Activated naive CD8-positive, alpha-beta T cell treated with anti-CD3 and anti-CD28 coated beads for 36 hours (primary cell): ENCODE measurements around the gene GNG12. TPM values are rescaled to one million over a fixed set of nuclear protein-coding genes. Genes with fewer than 3 reads are reported as not detected.

Experiments
- DNase-seq: peaks from one replicate; pipeline ENCODE4 v3.0.0; 2021
- H3K27ac Mint-ChIP-seq: one replicate; pipeline ENCODE4 v1.8.0; 2022; ENCODE audit warnings: mild to moderate bottlenecking, moderate library complexity, mixed read lengths
- H3K27me3 Mint-ChIP-seq: one replicate; pipeline ENCODE4 v1.8.0; 2022; ENCODE audit warnings: mild to moderate bottlenecking, mixed read lengths
- H3K36me3 Mint-ChIP-seq: one replicate; pipeline ENCODE4 v1.8.0; 2021; ENCODE audit warnings: mild to moderate bottlenecking, mixed read lengths
- H3K4me1 Mint-ChIP-seq: one replicate; pipeline ENCODE4 v1.8.0; 2021; ENCODE audit warnings: mixed read lengths
- H3K4me3 Mint-ChIP-seq: one replicate; pipeline ENCODE4 v1.8.0; 2022; ENCODE audit warnings: mild to moderate bottlenecking, moderate library complexity, mixed read lengths
- H3K9me3 Mint-ChIP-seq: one replicate; pipeline ENCODE4 v1.8.0; 2022; ENCODE audit warnings: mixed read lengths
- total RNA-seq, 2 experiments: library from RNA; stranded (reverse); gene quantifications; one replicate each; pipeline ENCODE4 v1.2.3, GENCODE V29; 2021

The GNG12 gene
- total RNA-seq, 2 experiments from 2014 or later: 0.43 to 0.60 TPM

GRCh38 chr1:67788904-67789303 lies 44.4 kb downstream of the GNG12 start:
- Mint-ChIP-seq H3K9me3 (no peaks in the 10 kb centered on the region), H3K36me3 (no peaks in the 10 kb centered on the region), H3K27me3 (no peaks in the 10 kb centered on the region), H3K4me1 (no peaks in the 10 kb centered on the region), H3K4me3 (no peak overlapping the region), H3K27ac (no peak overlapping the region)
- no peak for DNase-seq

- no peak overlapping the region for H3K27ac Mint-ChIP-seq
- no peaks in the 10 kb centered on the region for H3K36me3 Mint-ChIP-seq
- DNase-seq: no peak
- no peak overlapping the region for H3K4me3 Mint-ChIP-seq
- H3K9me3 Mint-ChIP-seq: no peaks in the 10 kb centered on the region
- no peaks in the 10 kb centered on the region for H3K4me1 Mint-ChIP-seq
- H3K27me3 Mint-ChIP-seq: no peaks in the 10 kb centered on the region
Observed at GRCh38 chr1:67788238-67788790, 45.0 kb downstream of the GNG12 start.

- no peaks in the 10 kb centered on the region for H3K4me1 Mint-ChIP-seq
- no peak overlapping the region for H3K27ac Mint-ChIP-seq
- no peaks in the 10 kb centered on the region for H3K36me3 Mint-ChIP-seq
- H3K27me3 Mint-ChIP-seq: peaks cover 1% of the 10 kb centered on the region
- DNase-seq: no peak
- no peak overlapping the region for H3K4me3 Mint-ChIP-seq
- H3K9me3 Mint-ChIP-seq: no peaks in the 10 kb centered on the region
Observed at GRCh38 chr1:67787746-67788145, 45.5 kb downstream of the GNG12 start.

GRCh38 chr1:67785847-67786753 lies 47.2 kb downstream of the GNG12 start:
- H3K4me3 Mint-ChIP-seq: no peak overlapping the region
- DNase-seq: no peak
- H3K9me3 Mint-ChIP-seq: no peaks in the 10 kb centered on the region
- H3K27ac Mint-ChIP-seq: no peak overlapping the region
- peaks cover 7% of the 10 kb centered on the region for H3K27me3 Mint-ChIP-seq
- no peaks in the 10 kb centered on the region for H3K36me3 Mint-ChIP-seq
- H3K4me1 Mint-ChIP-seq: no peaks in the 10 kb centered on the region

- no peak for DNase-seq
- Mint-ChIP-seq H3K4me1 (no peaks in the 10 kb centered on the region), H3K9me3 (no peaks in the 10 kb centered on the region), H3K27me3 (peaks cover 7% of the 10 kb centered on the region), H3K4me3 (no peak overlapping the region), H3K36me3 (no peaks in the 10 kb centered on the region), H3K27ac (no peak overlapping the region)
Observed at GRCh38 chr1:67784545-67785186, 48.6 kb downstream of the GNG12 start.

- peaks cover 7% of the 10 kb centered on the region for H3K27me3 Mint-ChIP-seq
- H3K27ac Mint-ChIP-seq: no peak overlapping the region
- no peak overlapping the region for H3K4me3 Mint-ChIP-seq
- H3K9me3 Mint-ChIP-seq: no peaks in the 10 kb centered on the region
- H3K36me3 Mint-ChIP-seq: no peaks in the 10 kb centered on the region
- DNase-seq: no peak
- H3K4me1 Mint-ChIP-seq: no peaks in the 10 kb centered on the region
Observed at GRCh38 chr1:67780637-67781036, 52.6 kb downstream of the GNG12 start.

- no peak overlapping the region for H3K27ac Mint-ChIP-seq
- no peak overlapping the region for H3K4me3 Mint-ChIP-seq
- H3K9me3 Mint-ChIP-seq: no peaks in the 10 kb centered on the region
- no peak for DNase-seq
- peaks cover 26% of the 10 kb centered on the region for H3K27me3 Mint-ChIP-seq
- H3K4me1 Mint-ChIP-seq: peaks cover 2% of the 10 kb centered on the region
- no peaks in the 10 kb centered on the region for H3K36me3 Mint-ChIP-seq
Observed at GRCh38 chr1:67777440-67777839, 55.8 kb downstream of the GNG12 start.

- Mint-ChIP-seq H3K27ac (no peak overlapping the region), H3K4me3 (no peak overlapping the region), H3K36me3 (no peaks in the 10 kb centered on the region), H3K9me3 (no peaks in the 10 kb centered on the region), H3K27me3 (peaks cover 24% of the 10 kb centered on the region), H3K4me1 (peaks cover 2% of the 10 kb centered on the region)
- DNase-seq: no peak
Observed at GRCh38 chr1:67777016-67777415, 56.3 kb downstream of the GNG12 start.

GRCh38 chr1:67773462-67773861 lies 59.8 kb downstream of the GNG12 start:
- Mint-ChIP-seq H3K4me1 (peaks cover 27% of the 10 kb centered on the region), H3K27me3 (peaks cover 43% of the 10 kb centered on the region), H3K27ac (no peak overlapping the region), H3K9me3 (no peaks in the 10 kb centered on the region), H3K36me3 (no peaks in the 10 kb centered on the region), H3K4me3 (no peak overlapping the region)
- DNase-seq: no peak

GRCh38 chr1:67771749-67772148 lies 61.5 kb downstream of the GNG12 start:
- H3K9me3 Mint-ChIP-seq: no peaks in the 10 kb centered on the region
- H3K27me3 Mint-ChIP-seq: peaks cover 47% of the 10 kb centered on the region
- no peak overlapping the region for H3K4me3 Mint-ChIP-seq
- H3K27ac Mint-ChIP-seq: no peak overlapping the region
- peaks cover 30% of the 10 kb centered on the region for H3K4me1 Mint-ChIP-seq
- no peaks in the 10 kb centered on the region for H3K36me3 Mint-ChIP-seq
- DNase-seq: no peak

- H3K4me1 Mint-ChIP-seq: peaks cover 34% of the 10 kb centered on the region
Observed at GRCh38 chr1:67771152-67771551, 62.1 kb downstream of the GNG12 start.

GRCh38 chr1:67769633-67770256 lies 63.5 kb downstream of the GNG12 start:
- no peaks in the 10 kb centered on the region for H3K36me3 Mint-ChIP-seq
- H3K4me1 Mint-ChIP-seq: peaks cover 41% of the 10 kb centered on the region
- H3K9me3 Mint-ChIP-seq: no peaks in the 10 kb centered on the region
- no peak for DNase-seq
- H3K27me3 Mint-ChIP-seq: peaks cover 42% of the 10 kb centered on the region
- no peak overlapping the region for H3K4me3 Mint-ChIP-seq
- no peak overlapping the region for H3K27ac Mint-ChIP-seq

More at GRCh38 chr1:67771152-67771551, 62.1 kb downstream of the GNG12 start:
- DNase-seq: no peak
- peaks cover 47% of the 10 kb centered on the region for H3K27me3 Mint-ChIP-seq
- H3K4me3 Mint-ChIP-seq: no peak overlapping the region
- no peaks in the 10 kb centered on the region for H3K9me3 Mint-ChIP-seq
- no peak overlapping the region for H3K27ac Mint-ChIP-seq
- H3K36me3 Mint-ChIP-seq: no peaks in the 10 kb centered on the region

GRCh38 chr1:67768480-67768879 lies 64.8 kb downstream of the GNG12 start:
- no peak for DNase-seq
- peaks cover 39% of the 10 kb centered on the region for H3K4me1 Mint-ChIP-seq
- no peak overlapping the region for H3K27ac Mint-ChIP-seq
- H3K27me3 Mint-ChIP-seq: peaks cover 42% of the 10 kb centered on the region
- no peak overlapping the region for H3K4me3 Mint-ChIP-seq
- no peaks in the 10 kb centered on the region for H3K9me3 Mint-ChIP-seq
- no peaks in the 10 kb centered on the region for H3K36me3 Mint-ChIP-seq

GRCh38 chr1:67767103-67767782 lies 66.0 kb downstream of the GNG12 start:
- no peak for DNase-seq
- Mint-ChIP-seq H3K36me3 (no peaks in the 10 kb centered on the region), H3K27ac (no peak overlapping the region), H3K9me3 (no peaks in the 10 kb centered on the region), H3K4me1 (peaks cover 38% of the 10 kb centered on the region), H3K4me3 (no peak overlapping the region), H3K27me3 (peaks cover 39% of the 10 kb centered on the region)
